ENCODE measurements around the gene DIS3L2. TPM values are rescaled to one million over a fixed set of nuclear protein-coding genes. Genes with fewer than 3 reads are reported as not detected.
"Not testable (repeated sequence)": the region's sequence is repeated elsewhere in the genome, so short reads cannot be mapped to it uniquely, and the experiment has no call there.

The DIS3L2 gene
- total RNA-seq, 1 donor: 39.0 TPM

DNA sequence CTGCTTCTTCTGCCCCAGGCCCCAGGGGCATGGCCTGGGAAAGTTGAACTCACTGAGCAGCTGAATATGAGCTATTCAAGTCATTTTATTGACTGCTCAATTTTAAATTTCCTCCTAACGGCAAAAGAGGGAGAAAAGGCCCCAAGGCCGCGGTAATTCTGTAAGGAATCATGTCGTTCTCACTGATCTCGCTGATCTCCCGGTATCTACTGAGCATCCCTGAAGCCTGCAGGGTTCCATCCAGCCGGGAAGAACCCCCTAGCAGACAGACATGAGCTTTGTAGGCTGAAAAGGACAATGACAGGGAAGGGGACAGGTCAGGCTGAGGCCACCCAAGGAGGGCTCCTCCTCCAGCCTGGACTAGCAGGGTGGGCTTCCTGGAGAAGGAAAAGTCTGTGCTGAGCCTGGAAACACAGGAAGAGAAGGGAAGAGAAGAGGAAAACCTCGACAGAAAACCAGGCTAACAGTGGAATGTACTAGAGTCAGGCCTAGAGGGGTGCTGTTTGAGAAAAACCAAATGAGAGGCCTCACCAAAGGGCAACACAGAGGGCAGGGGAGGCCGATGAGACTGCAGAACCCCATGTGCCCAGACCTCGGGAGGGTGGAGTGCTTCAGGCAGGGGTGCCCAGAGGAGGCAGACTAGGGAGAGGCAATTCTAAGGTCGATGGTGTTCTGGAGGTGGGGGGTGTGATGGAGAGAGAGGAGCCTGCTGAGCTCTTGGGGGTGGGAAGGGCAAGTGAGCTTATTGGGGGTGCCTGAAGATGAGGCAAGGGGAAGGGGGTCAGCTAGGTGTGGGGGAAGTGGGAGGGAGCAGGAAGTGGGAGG lies 32.4 kb upstream of the DIS3L2 start:
- no peak for DNase-seq (ENCODE audit: low read depth in 2 of 3, low spot score in 2 of 3)

DNA sequence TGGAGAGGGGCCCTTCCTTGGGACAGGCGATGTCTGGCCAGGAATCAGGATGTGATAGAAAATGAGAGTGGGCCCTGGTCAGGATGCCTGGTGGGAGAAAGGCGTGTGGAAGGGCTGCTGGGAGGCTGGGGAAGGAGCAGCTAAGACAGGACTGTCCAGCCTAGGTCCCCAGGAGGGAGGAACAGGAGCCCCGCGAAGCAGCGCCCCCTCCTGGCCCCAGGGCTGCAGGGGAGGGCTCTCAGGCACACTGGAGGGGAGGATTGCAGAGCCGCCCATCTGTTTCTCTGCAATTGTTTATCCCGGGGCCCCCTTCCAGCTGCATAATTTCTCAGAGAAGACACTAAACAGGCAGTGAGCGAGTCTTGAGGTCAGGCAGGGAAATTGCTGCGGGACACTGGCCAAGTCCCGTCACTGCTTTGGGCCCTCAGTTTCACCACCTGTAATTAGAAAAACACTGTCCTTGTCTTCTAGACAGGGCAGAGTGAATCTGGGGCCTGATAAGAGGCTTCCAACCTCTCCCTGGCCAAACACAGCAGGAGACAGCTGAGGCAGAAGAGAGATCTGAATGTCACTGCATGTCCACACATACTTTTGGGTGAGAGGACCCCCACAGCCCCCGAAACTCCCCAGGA lies 31.4 kb upstream of the DIS3L2 start:
- no peak for DNase-seq (ENCODE audit: low read depth in 2 of 3, low spot score in 2 of 3)

DNA sequence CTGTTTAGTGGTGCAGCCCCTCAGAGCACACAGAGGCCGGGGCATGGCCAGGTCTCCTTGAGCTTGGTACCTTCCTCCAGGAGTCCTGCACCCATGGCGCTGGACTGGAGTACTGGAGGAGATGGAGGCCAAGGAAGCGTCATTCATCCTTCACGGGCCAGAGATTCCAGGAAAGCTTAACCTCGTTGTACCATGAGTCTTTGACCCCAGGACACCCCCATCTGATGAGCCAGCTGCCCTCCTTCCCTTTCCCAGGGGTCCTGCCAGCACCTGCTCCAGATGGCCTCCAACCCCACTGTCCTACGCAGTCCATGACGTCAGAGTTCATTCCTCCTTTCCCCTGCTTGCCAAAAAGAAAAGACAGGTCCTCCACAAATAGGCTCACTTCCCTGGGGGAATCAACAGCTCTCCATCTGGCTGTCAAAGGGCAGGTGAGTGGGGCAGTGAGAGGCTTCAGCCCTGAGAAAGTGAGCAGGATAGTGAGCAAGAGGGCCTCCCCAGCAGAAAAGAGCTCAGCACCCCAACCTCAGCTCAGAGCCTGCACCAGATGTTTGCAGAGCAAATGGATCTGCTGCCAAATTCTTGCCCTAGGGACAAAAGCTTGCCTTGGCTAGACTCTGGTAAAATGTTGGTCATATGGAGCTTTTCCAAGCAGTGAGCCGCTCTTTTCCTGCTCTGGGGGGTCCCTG lies 30.8 kb upstream of the DIS3L2 start:
- no peak for DNase-seq (ENCODE audit: low read depth in 2 of 3, low spot score in 2 of 3)

DNA sequence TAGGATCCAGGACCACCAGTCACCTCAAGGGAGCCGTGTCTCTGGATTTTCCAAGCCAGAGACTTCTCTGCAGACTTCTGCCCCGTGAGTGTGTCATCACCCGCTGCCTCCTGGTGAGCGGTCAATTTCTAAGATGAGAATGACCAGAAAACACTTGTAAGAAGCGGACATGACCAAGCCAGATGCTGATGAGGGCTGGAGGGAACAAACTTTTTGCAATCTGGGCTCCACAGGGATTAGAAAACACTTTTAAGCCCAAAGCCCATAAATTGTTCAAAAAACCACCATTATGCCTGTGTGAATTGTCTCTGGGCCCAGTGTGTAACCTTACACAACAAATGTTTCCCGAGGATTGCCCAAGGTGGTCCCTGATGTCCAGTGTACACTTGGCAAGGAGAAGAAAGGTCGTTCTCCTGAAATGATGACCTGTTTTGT lies 30.0 kb upstream of the DIS3L2 start:
- DNase-seq (ENCODE audit: low read depth in 2 of 3, low spot score in 2 of 3): no peak

DNA sequence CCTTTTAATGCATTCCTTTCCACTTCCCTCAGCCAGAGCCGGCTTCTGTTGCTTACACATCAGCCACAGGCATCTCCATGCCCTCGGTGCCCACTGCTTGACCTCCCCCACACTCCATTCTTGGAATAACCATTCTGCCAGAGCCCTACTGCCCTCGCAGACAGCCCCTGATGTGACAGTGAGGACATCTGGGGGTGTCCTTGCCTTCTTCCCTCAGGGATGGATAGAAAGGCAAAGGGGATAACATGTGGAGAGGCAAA lies 28.9 kb upstream of the DIS3L2 start:
- no peak for DNase-seq (ENCODE audit: low read depth in 2 of 3, low spot score in 2 of 3)

DNA sequence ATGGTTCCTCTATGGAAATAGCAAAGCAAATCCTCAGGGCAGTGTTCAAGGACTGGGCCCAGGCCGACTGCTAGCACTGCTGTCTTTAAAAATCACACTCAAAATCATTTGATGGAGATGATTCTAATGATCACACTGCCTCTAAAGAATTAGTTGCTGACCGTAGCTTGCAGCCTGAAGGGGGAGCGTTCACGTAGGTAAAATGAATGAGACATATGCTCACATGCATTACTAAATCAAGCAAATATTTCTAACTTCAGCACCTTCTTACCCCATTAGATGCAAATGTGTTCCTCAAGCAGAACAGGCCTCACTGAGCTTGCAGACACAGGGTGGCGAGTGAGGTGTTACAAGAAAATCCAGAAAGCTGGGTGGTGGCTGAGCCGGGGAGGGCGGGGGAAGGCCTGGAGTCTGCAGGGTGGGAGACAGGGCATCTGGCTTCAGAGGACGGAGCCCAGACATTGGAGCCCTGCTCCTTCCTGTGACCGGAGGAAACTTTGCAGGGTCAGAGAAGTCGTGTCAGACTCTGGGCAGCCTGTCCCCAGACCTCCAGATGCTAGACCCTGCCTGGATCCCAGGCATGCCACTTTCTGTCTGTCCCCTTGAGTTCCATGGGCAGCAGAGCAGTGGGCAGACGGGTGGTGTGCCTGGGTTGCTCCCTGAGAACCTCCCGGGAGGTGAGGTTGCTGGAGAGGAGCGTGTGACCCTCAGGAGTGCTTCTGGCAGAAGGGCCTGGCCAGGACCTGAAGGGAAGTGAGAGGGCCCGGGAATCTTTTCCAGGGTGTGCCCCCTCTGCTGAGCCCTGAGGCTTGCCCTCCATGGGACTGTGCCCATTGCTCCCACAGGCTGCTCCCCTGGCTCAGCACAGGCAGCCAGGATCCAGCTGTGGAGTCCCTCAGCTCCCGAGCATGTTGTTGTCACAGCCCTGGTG lies 28.3 kb upstream of the DIS3L2 start:
- no peak for DNase-seq (ENCODE audit: low read depth in 2 of 3, low spot score in 2 of 3)

DNA sequence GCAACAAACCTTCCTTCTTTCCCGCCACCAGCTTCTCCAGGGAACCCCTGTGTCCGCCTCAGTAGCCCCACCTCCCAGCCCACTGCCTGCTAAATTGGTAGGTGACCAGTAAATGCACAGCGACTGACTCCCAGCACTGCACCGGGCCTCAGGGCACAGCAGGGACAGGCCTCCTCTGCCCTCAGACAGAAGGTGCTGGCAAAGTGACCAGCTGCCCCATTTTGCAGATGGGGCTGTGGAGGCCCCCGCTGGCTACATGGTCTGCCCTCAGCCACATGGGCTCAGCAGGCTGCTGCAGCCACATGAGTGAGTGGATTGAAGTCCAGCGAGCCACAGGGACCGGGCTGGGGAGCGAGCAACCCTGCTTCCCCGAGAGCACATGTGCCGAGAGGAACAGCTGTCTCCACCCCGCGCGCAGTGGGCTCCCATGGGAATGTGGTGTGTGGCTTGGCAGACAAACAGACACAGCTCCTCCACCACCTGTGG lies 27.6 kb upstream of the DIS3L2 start:
- DNase-seq (ENCODE audit: low read depth in 2 of 3, low spot score in 2 of 3): no peak

DNA sequence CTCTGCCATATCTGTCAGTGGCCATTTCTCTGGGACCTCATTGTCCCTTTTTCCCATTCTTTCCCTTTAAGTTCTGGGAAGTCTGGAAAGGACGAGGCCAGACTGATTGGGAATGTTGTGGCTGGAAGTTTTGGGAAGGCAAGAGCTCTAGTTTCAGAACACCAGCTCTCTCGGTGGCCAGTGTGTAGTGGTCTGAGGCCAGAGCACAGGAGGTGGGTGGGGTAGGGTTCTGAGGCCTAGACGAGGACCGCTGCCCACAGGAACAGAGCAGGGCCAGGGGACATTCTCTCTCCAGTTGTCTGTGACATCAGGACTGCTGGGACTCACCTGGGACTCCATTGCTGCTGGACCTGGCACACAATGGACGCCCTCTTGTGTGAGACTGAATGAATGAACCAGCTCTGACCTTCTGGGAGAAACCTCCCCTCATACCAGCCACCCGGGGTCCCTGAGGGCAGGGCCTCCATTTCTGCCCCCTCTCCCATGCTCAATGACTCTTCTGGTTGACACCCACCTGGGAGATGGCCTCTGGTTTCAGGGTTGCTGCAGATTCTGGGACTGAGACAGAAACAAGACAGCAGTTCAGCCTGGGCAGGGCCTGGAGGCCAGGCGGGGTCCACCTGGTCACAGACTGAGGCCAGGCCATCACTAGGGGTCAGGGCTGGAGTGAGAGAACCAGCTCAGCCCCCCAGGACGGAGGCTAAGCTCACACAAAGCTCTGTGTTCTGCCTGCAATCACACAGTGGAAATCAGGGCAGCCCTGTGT lies 26.9 kb upstream of the DIS3L2 start:
- no peak for DNase-seq (ENCODE audit: low read depth in 2 of 3, low spot score in 2 of 3)

DNA sequence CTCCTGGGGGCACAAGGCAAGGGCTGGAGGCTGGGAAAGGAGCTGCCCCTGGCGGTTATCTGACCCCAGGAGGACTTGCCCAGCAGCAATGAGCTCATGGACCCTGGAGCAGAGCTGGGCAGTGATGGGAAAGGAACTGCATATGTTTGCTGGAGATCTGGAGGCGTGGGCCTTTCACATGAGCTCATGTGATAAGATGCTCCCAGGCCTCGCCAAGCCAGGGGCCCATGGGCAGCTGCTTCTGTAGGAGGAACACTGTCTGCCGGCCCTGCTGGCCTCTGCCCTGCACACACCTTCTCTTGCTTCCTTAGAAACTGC lies 26.3 kb upstream of the DIS3L2 start:
- no peak for DNase-seq (ENCODE audit: low read depth in 2 of 3, low spot score in 2 of 3)

DNA sequence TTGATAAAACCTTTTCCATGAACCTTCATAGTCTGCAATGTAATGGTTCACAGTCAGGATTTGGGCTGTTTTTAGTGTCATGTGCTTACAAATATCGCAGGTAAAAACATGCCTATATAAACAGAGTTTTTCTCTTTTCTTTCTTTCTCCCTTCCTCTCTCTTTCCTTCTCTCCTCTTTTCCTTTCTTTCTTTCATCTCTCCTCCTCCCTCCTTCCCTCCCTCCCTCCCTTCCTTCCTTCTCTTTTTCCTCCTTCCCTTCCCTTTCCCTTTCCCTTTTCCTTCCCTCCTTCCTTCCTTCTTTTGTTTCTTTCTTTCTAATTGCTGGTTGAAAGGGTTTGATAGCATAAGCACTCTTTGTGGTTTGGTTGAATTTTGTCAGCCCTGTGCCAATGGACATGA lies 25.7 kb upstream of the DIS3L2 start:
- DNase-seq (ENCODE audit: low read depth in 2 of 3, low spot score in 2 of 3): no peak

DNA sequence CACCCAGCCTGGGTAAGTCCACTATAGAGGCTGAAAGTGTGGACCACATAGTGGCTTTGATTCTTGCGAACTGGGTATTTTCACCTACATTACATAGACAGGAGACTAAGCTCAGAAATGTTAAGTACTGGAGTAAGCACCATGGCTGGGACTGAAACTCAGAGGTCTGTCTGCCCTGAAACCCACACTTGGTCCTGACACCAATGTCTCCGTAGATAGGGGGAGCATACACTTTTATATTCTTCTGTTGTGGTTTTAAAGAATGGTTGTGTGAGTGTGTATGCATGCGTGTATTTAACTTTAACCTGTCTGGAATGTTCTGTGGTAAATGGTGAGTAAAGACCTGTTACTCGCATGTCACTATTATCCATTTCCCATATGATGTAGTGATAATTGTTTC lies 25.0 kb upstream of the DIS3L2 start:
- no peak for DNase-seq (ENCODE audit: low read depth in 2 of 3, low spot score in 2 of 3)

DNA sequence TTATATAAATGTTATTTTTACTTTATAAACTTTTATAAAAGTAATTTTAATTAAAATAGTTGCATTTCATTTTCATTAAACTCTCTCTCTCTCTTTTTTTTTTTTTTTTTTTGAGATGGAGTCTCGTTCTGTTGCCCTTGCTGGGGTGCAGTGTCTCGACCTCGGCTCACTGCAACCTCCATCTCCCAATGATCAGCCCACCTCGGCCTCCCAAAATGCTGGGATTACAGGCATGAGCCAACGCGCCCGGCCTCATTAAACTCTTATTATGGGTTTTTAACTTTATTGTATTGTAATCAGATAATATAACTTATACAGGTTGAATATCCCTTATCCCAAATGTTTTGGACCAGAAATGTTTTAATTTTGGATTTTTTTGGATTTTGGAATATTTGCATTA lies 24.5 kb upstream of the DIS3L2 start:
- DNase-seq (ENCODE audit: low read depth in 2 of 3, low spot score in 2 of 3): no peak

DNA sequence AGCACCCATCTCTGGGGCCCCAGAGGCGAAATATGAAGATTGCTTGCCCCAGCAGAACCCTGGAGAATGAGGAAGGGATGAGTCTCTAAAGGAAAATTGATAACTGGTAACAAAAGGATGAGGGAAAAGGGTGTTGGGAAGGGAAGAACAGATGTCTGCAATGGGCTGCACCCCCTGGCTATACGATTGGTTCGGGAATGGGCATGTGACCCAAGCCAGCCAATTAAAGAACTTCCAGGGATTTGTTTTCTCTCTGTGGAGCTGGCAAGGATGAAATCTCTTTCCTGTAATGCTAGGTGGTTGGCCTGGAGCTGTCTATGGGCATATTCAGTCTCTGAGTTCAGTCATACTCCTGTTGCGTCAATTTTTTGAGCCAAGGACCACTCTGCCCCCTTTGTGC lies 22.5 kb upstream of the DIS3L2 start:
- DNase-seq (ENCODE audit: low read depth in 2 of 3, low spot score in 2 of 3): no peak

DNA sequence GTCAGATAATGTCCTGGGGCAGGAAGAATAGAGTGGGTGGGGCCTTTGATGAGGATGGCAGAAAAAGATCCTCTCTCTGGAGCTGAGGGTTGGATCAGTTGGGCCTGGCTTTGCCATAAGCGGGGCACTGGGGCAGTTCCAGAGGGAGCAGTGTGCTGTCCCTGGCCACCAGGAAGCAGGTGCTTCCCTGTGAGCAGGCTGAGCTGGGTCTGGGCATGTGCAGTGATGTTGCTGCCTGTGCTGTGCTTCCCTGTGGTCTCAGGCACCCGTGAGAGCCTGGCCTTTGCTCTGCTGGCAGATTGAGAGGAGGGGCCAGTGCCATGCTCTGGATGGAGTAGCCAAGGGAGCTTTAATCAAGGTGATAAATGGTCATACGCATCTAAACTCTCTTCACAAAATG lies 20.7 kb upstream of the DIS3L2 start:
- DNase-seq (ENCODE audit: low read depth in 2 of 3, low spot score in 2 of 3): peak in 2 of 3 donors; percentile 24 to 42

DNA sequence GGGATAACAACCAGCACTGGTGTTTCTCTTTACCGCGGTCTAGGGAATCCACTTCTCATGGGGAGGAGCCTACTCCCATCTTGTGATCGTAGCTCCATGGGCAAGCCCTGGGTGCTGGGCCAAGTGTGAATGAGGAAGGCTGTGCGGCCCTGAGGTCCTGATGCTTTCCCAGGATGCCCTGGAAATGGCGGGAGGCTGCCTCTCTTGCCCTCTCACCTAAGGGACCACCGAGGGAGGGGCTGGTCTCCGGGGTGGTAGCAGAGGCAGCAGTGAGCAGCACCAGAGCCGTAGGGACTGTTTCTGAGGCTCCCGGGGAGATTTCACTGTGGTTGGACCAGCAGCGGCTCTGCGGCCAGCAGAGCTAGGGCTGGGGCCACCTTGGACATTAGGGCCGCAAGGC lies 19.8 kb upstream of the DIS3L2 start:
- no peak for DNase-seq (ENCODE audit: low read depth in 2 of 3, low spot score in 2 of 3)

DNA sequence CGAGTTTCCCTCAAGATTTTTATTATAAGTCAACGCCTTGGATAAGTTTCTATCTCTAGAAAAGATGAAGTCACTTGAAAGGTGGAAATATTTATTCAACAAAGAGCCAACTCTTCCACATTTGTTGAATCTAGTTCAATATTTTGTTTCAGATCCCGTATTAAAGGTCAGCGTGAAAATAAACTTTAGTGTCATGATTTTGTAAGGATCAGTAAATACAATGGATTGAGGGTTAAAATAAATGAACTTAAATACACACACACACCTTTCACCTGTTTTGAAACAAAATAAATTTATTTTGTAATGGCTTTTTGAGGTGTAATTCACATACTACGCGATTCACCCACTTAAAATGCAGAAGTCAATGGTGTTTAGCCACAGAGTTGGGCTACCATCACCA lies 19.3 kb upstream of the DIS3L2 start:
- no peak for DNase-seq (ENCODE audit: low read depth in 2 of 3, low spot score in 2 of 3)

DNA sequence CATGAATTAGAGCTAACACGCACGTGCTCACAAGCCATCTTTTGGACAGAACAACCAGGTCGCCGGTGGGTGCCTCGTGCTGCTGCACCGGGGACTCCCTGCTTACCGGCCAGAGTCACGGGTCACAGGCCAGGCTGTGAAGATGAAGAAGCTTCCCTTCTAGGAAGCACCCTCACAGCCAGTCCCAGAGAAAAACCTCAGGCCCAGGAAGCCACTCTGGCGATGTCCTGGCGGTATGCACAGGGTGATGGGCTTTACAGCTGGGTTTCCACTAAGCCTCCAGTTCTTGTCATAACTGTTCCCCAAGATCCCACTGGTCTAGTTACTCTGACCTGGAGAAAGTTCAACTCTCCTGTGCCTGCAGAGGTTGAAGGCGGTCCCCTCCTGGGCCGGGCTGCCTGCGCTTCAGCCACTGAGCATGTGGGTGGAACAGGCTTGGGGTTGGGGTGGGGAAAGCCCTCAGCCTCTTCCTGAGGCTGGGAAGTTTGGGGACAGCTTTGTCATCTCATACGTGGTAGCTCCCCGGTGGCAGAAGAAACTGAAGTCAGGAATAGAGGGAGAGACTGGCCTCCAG lies 15.2 kb upstream of the DIS3L2 start:
- no peak for DNase-seq (ENCODE audit: low read depth in 2 of 3, low spot score in 2 of 3)

DNA sequence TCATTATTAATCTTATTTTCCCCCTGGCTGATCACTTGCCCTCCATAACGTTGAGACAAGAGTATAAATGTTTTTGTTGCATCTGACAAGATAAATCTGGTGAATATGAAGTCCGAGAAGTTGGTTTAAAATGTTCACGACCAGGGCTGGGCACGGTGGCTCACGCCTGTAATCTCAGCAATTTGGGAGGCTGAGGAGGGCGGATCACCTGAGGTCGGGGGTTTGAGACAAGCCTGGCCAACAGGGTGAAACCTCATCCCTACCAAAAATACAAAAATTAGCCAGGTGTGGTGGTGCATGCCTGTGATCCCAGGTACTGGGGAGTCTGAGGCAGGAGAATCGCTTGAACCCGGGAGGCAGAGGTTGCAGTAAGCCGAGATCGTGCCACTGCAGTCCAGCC lies 14.4 kb upstream of the DIS3L2 start:
- DNase-seq (ENCODE audit: low read depth in 2 of 3, low spot score in 2 of 3): not testable (repeated sequence)

DNA sequence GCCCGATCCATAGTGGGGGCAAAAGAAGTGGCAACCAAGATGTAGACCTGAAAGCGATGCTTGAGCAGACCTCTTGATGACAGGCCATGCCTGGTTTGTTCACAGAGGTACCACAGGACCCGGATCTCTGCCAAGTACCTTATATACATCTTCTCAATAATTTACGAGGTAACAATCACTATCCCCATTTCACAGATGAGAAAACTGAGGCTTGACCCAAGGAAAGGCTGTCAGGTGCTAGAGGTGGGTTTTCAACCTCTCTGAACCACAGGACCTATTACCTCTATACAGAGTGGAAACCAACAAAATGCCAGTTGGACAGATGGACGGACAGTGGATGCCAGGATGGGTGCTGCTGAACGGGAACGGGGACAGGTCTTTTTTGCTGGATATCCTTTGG lies 13.8 kb upstream of the DIS3L2 start:
- no peak for DNase-seq (ENCODE audit: low read depth in 2 of 3, low spot score in 2 of 3)

DNA sequence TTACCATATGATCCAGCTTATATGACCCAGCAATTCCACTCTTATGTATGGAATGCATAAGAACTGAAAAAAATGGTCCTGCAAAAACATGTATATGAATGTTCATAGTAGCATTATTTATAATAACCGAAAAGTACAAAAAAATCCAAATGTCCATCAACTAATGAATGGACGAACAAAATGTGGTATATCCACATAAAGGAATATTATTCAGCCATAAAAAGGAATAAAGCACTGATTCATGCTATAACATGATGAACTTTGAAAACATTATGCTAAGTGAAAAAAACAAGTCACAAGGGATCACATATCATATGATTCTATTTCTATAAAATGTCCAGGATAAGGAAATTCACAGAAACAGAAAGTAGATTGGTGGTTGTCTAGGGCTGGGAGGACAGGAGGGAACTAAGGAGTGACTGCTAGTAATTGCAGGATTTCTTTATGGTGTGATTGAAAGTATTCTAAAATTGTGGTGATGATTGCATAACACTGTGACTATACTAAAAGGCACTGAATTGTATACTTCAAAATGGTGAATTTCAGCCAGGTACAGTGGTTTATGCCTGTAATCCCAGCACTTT lies 10.0 kb upstream of the DIS3L2 start:
- no peak for DNase-seq (ENCODE audit: low read depth in 2 of 3, low spot score in 2 of 3)
